GM11168 (cell line): ENCODE results near the gene PTPRC.

Source experiments
- in situ Hi-C: fragments of 300-500 bp; cut with MboI; formaldehyde crosslinking; loops from one replicate; pipeline ENCODE4 v1.12.0; 2022; ENCODE audit warnings: low sequenced_read_pairs; ENCODE audit not compliant: unreplicated experiment

Gene PTPRC

GRCh38 chr1:198797656-198798055 lies 158.8 kb downstream of the PTPRC start:
- in situ Hi-C loops = no loop called here

GRCh38 chr1:198798923-198799386 lies 160.1 kb downstream of the PTPRC start:
- in situ Hi-C loops = no loop called here

GRCh38 chr1:198805498-198806151 lies 166.8 kb downstream of the PTPRC start:
- in situ Hi-C loops = no loop called here

GRCh38 chr1:198806861-198807260 lies 168.0 kb downstream of the PTPRC start:
- in situ Hi-C loops = no loop called here
